ENCODE data around the gene PTX3.

The PTX3 gene

GRCh38 chr3:157409516-157409915 is 27.1 kb upstream of the PTX3 start:
- no peak for TF ChIP-seq CTCF (IDR thresholded peaks at IDR 0.05; ENCODE audit: control insufficient read depth, insufficient read depth, low read depth, low read length, missing control alignments)
- DNase-seq (ENCODE audit: low read depth): no peak
- no peak overlapping the region for H3K4me3 ChIP-seq (ENCODE audit: control insufficient read depth, low read depth, low read length)

- no peak overlapping the region for H3K4me3 ChIP-seq (ENCODE audit: control insufficient read depth, low read depth, low read length)
- TF ChIP-seq CTCF (IDR thresholded peaks at IDR 0.05; ENCODE audit: control insufficient read depth, insufficient read depth, low read depth, low read length, missing control alignments): no peak
- no peak for DNase-seq (ENCODE audit: low read depth)
These were observed 25.7 kb upstream of the PTX3 start for GRCh38 chr3:157410945-157411344.

GRCh38 chr3:157412323-157412855 is 24.3 kb upstream of the PTX3 start:
- TF ChIP-seq CTCF (IDR thresholded peaks at IDR 0.05; ENCODE audit: control insufficient read depth, insufficient read depth, low read depth, low read length, missing control alignments): no peak
- no peak for DNase-seq (ENCODE audit: low read depth)

GRCh38 chr3:157414861-157415260 is 21.8 kb upstream of the PTX3 start:
- H3K4me3 ChIP-seq (ENCODE audit: control insufficient read depth, low read depth, low read length): no peak overlapping the region
- no peak for DNase-seq (ENCODE audit: low read depth)
- no peak for TF ChIP-seq CTCF (IDR thresholded peaks at IDR 0.05; ENCODE audit: control insufficient read depth, insufficient read depth, low read depth, low read length, missing control alignments)

More at GRCh38 chr3:157412323-157412855, 24.3 kb upstream of the PTX3 start:
- no peak overlapping the region for H3K4me3 ChIP-seq (ENCODE audit: control insufficient read depth, low read depth, low read length)

GRCh38 chr3:157416347-157417087 is 20.1 kb upstream of the PTX3 start:
- no peak overlapping the region for H3K4me3 ChIP-seq (ENCODE audit: control insufficient read depth, low read depth, low read length)
- DNase-seq (ENCODE audit: low read depth): no peak
- TF ChIP-seq CTCF (IDR thresholded peaks at IDR 0.05; ENCODE audit: control insufficient read depth, insufficient read depth, low read depth, low read length, missing control alignments): no peak

- DNase-seq (ENCODE audit: low read depth): no peak
- TF ChIP-seq CTCF (IDR thresholded peaks at IDR 0.05; ENCODE audit: control insufficient read depth, insufficient read depth, low read depth, low read length, missing control alignments): no peak
- H3K4me3 ChIP-seq (ENCODE audit: control insufficient read depth, low read depth, low read length): no peak overlapping the region
These were observed 19.4 kb upstream of the PTX3 start for GRCh38 chr3:157417247-157417646.

Data from AG09309 (cell line).